DND-41 (cell line): Measurements from ENCODE around the gene ACAP3.
A peak's percentile ranks its signal among the peaks of the same experiment; 100 is the strongest.

Experiments
- ATAC-seq: fragments of 200-7000 bp; cut with Tn5 transposase; 3 replicates; pipeline ENCODE4 v1.9.1; 2021; ENCODE audit warnings: low read depth; ENCODE audit not compliant: insufficient read depth
- DNase-seq: peaks from one replicate; pipeline ENCODE4 v3.0.0-alpha.2; 2020
- H2AFZ ChIP-seq: 2 replicates; pipeline ENCODE4 v1.6.0; 2012; ENCODE audit warnings: low read depth, low read length
- H3K27ac ChIP-seq: 2 replicates; pipeline ENCODE4 v1.5.1; 2012; ENCODE audit warnings: low read length, inconsistent platforms
- H3K27me3 ChIP-seq: fragments of 200-600 bp; sonication (generic); 2 replicates; pipeline ENCODE4 v1.6.0; 2012; ENCODE audit warnings: low read length, mild to moderate bottlenecking, inconsistent platforms; ENCODE audit not compliant: insufficient read depth, poor library complexity
- H3K36me3 ChIP-seq: 2 replicates; pipeline ENCODE4 v1.5.1; 2012; ENCODE audit warnings: low read length, inconsistent platforms; ENCODE audit not compliant: insufficient read depth
- H3K4me1 ChIP-seq: 2 replicates; pipeline ENCODE4 v1.5.1; 2012; ENCODE audit warnings: mild to moderate bottlenecking, low read length; ENCODE audit not compliant: insufficient read depth
- H3K4me2 ChIP-seq: 2 replicates; pipeline ENCODE4 v1.6.0; 2012; ENCODE audit warnings: mild to moderate bottlenecking, moderate library complexity, low read length, inconsistent platforms; ENCODE audit not compliant: insufficient read depth
- H3K4me3 ChIP-seq, 2 experiments: fragments of 200-600 bp in 1 of 2; shearing (Covaris generic) in 1 of 2; 2 replicates each; pipeline ENCODE4 v1.5.1; 2012 to 2016; ENCODE audit warnings: inconsistent platforms in 2 of 2, low read length in 2 of 2, mild to moderate bottlenecking in 2 of 2, low read depth in 1 of 2, moderate library complexity in 1 of 2
- H3K79me2 ChIP-seq: 2 replicates; pipeline ENCODE4 v1.6.0; 2012; ENCODE audit warnings: low read length, inconsistent platforms; ENCODE audit not compliant: insufficient read depth
- H3K9ac ChIP-seq: 2 replicates; pipeline ENCODE4 v1.6.0; 2012; ENCODE audit warnings: low read depth, mild to moderate bottlenecking, inconsistent platforms, low read length, moderate library complexity
- H3K9me3 ChIP-seq: 2 replicates; pipeline ENCODE4 v1.5.1; 2012; ENCODE audit warnings: low read length, moderate library complexity, mild to moderate bottlenecking, inconsistent platforms; ENCODE audit not compliant: insufficient read depth, severe bottlenecking
- H4K20me1 ChIP-seq: 2 replicates; pipeline ENCODE4 v1.6.0; 2012; ENCODE audit warnings: low read length; ENCODE audit not compliant: insufficient read depth
- CTCF ChIP-seq: IDR thresholded peaks from 2 replicates; pipeline ENCODE4 v1.5.1; 2012; ENCODE audit warnings: borderline replicate concordance, low read length, moderate library complexity, mild to moderate bottlenecking; ENCODE audit not compliant: poor library complexity, severe bottlenecking; ENCODE audit errors: extremely low read depth
- EZH2 ChIP-seq: IDR thresholded peaks from 3 replicates; pipeline ENCODE4 v1.6.1; 2012; ENCODE audit warnings: borderline replicate concordance, low read depth, mild to moderate bottlenecking, moderate library complexity, low read length, inconsistent platforms; ENCODE audit not compliant: severe bottlenecking

ACAP3 gene

DNA sequence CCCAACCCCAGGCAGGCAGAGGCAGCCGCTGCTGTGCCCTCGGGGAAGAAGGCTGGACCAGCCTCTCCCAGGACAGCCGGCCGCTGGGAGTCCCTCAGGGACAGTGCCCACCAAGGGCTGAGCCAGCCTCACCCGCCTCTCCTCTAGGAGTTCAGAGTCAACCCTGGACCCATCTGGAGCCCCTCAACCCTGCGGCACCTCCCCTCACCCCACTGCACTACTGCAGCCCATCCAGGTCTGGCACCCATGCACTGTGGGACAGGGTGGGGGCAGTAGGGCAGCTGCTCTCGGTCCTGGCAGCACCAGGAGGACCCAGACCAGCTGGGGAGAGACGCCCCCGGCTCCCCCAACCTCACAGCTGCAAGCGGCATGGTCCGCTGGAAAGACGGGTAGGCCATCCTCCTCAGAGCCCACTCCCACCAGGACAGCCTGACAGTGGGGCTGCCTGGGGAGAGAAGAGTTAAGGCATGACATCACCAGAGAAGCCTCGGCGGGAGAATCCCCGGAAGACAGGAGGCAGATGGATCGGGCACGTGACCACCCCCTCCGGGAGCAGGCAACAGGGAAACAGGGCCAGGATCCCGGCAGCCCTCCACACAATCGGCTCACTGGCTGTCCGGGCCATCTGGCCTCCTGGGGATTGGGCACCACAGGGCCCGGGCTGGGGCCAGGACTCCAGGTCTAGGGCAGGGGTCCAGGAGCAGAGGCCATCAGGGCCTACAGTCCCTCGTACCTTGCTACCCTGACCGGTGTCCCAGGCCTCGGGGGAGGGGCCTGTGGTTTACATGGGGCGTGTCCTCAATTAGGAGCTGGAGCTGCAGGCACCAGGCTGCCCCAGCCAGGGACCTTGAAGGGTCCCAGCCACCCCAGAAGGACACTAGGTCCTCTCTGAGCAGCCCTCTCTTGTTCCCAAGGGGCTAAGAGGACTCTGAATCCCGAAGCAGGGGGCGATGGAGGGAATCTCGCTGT, 3.1 kb downstream of the ACAP3 start:
- Histone ChIP-seq H3K9ac (peak overlapping the region; percentile 96), H3K4me1 (peaks cover 34% of the 10 kb centered on the region), H3K27ac (peak overlapping the region; percentile 47; the same call in 1 of the 2 replicates), H3K79me2 (peaks cover 51% of the 10 kb centered on the region), H3K27me3 (no peaks in the 10 kb centered on the region), H3K4me3 (peak overlapping the region in 1 of 2 experiments; percentile 96; a peak in 1 of 4 replicates), H3K36me3 (peaks cover 10% of the 10 kb centered on the region; the same call in 1 of the 2 replicates), H4K20me1 (peaks cover 55% of the 10 kb centered on the region), H2AFZ (no peak overlapping the region), H3K9me3 (no peaks in the 10 kb centered on the region), H3K4me2 (peak overlapping the region; percentile 76)
- ATAC-seq (no peak), DNase-seq (no peak)
- TF ChIP-seq EZH2 (no peak), CTCF (no peak)

DNA sequence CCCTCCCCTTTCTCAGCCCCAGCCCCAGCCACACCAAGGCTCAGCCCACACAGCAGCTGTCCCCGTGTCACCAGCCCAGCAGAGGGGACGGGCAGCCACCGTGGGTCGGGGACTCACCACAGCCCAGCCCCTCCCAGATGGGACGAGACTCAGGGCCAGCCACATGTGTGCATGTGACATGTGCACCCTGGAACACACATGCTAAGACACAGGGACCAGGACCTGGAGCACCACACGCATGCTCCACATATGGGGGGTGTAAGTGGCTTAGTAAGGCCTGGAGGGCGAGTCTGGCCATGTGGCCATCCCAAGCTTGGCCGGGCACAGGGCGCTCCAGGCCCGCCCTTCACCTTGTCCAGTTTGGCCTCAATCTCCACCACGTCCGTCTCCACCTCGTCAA, 4.0 kb downstream of the ACAP3 start:
- DNase-seq, result no peak
- Histone ChIP-seq H2AFZ (no peak overlapping the region), H3K36me3 (peaks cover 6% of the 10 kb centered on the region; the same call in 1 of the 2 replicates), H3K27me3 (no peaks in the 10 kb centered on the region), H3K9ac (no peak overlapping the region), H3K9me3 (no peaks in the 10 kb centered on the region), H3K4me1 (peaks cover 26% of the 10 kb centered on the region), H3K27ac (no peak overlapping the region), H3K79me2 (peaks cover 42% of the 10 kb centered on the region), H4K20me1 (peaks cover 63% of the 10 kb centered on the region), H3K4me3 (no peak overlapping the region), H3K4me2 (no peak overlapping the region)
- ATAC-seq, result no peak
- TF ChIP-seq EZH2, result no peak
- TF ChIP-seq CTCF, result no peak

DNA sequence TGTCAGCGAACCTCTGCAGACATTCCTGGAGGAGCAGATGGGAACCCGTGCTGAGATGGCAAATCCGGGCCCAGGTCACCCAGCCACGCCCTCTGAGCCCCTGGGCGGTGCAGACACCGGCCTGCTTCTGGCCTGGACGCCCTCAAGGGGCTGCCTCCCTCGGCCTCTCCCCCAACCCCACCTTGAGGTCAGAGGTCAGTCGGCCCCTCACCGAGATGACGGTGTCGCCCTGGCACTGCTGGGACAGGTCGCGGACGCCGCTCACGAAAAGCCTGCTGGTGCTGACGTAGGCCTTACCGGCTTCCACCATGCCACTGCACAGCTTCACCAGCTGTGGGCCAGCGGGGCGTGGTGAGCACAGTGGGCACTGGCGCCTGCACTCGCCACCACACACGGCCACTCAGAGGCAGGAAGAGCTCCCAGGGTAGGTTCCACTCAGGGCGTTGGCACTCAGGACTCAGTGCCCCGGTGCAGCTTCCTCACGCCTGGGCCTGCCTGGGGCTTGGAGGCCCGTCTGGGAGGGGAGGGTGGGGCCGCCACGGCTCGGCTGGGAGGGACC, 4.7 kb downstream of the ACAP3 start:
- no peaks in the 10 kb centered on the region for H3K9me3 ChIP-seq
- TF ChIP-seq CTCF, result no peak
- no peak for TF ChIP-seq EZH2
- ATAC-seq, result no peak
- peaks cover 26% of the 10 kb centered on the region for H3K4me1 ChIP-seq
- H4K20me1 ChIP-seq, result peaks cover 66% of the 10 kb centered on the region
- peaks cover 39% of the 10 kb centered on the region for H3K79me2 ChIP-seq
- H2AFZ ChIP-seq, result no peak overlapping the region
- no peak overlapping the region for H3K27ac ChIP-seq
- H3K4me2 ChIP-seq, result no peak overlapping the region
- no peak for DNase-seq
- no peaks in the 10 kb centered on the region for H3K27me3 ChIP-seq
- no peak overlapping the region for H3K4me3 ChIP-seq
- H3K36me3 ChIP-seq, result peaks cover 5% of the 10 kb centered on the region; the same call in 1 of the 2 replicates
- no peak overlapping the region for H3K9ac ChIP-seq
